B cell (primary cell): ENCODE data around the gene EFNA2. TPM values are rescaled to one million over a fixed set of nuclear protein-coding genes. Genes with fewer than 3 reads are reported as not detected.

Experiments used
- ATAC-seq: fragments of 200-7000 bp; cut with Tn5 transposase; one replicate; pipeline ENCODE4 v1.10.0; 2021; ENCODE audit warnings: low read depth, mild to moderate bottlenecking, moderate number of reproducible peaks, moderate library complexity
- CTCF ChIA-PET: fragments of 350-600 bp; sonication (Branson Sonifier 250); formaldehyde crosslinking; loops from one replicate; lab custom pipeline; 2021; ENCODE audit warnings: antibody characterized with exemption, inconsistent platforms; lab: Charles Lee
- POLR2A ChIA-PET: fragments of 350-600 bp; sonication (Branson Sonifier 250); formaldehyde crosslinking; loops from one replicate; lab custom pipeline; 2021; ENCODE audit warnings: antibody characterized with exemption; lab: Charles Lee
- DNase-seq: peaks from one replicate; pipeline ENCODE4 v3.0.0; 2013
- H2AFZ ChIP-seq: 2 replicates; pipeline ENCODE4 v1.6.1; 2012; ENCODE audit warnings: mild to moderate bottlenecking, low read depth, low read length; ENCODE audit not compliant: insufficient read depth, poor library complexity, severe bottlenecking
- H3K27ac ChIP-seq, 2 donors: 1 replicate in 1 of 2; 2 replicates in 1 of 2; pipeline ENCODE4 v1.5.1; 2012 to 2013; ENCODE audit warnings: low read length in 2 of 2, mild to moderate bottlenecking in 2 of 2, moderate library complexity in 1 of 2
- H3K27me3 ChIP-seq, 4 experiments: fragments of 200-600 bp in 1 of 4; sonication (generic) in 1 of 4; replicated peaks in 1 of 4; 1 replicate in 2 of 4; 2 replicates in 2 of 4; pipeline versions ENCODE4 v1.6.1 to v1.7.0; 2013 to 2016; ENCODE audit warnings: low read length in 3 of 4, mild to moderate bottlenecking in 2 of 4, mixed read lengths in 1 of 4, moderate library complexity in 1 of 4; ENCODE audit not compliant: insufficient read depth in 4 of 4, control insufficient read depth in 3 of 4; ENCODE audit errors: control extremely low read depth in 1 of 4
- H3K36me3 ChIP-seq, 2 experiments: replicated peaks in 1 of 2; 1 replicate in 1 of 2; 2 replicates in 1 of 2; pipeline versions ENCODE4 v1.6.1 to v1.7.1; 2013; ENCODE audit warnings: low read length in 1 of 2; ENCODE audit not compliant: insufficient read depth in 2 of 2, control insufficient read depth in 1 of 2; ENCODE audit errors: control extremely low read depth in 1 of 2, extremely low read depth in 1 of 2
- H3K4me1 ChIP-seq, 2 donors: fragments of 200-600 bp in 1 of 2; sonication (generic) in 1 of 2; 1 replicate in 1 of 2; 2 replicates in 1 of 2; pipeline versions ENCODE4 v1.5.1 to v1.6.1; 2013 to 2017; ENCODE audit warnings: low read length in 2 of 2; ENCODE audit not compliant: control insufficient read depth in 2 of 2, insufficient read depth in 2 of 2
- H3K4me2 ChIP-seq: replicated peaks from 2 replicates; pipeline ENCODE3; 2012; ENCODE audit warnings: mild to moderate bottlenecking, low read depth, low read length; ENCODE audit not compliant: poor library complexity, severe bottlenecking
- H3K4me3 ChIP-seq, 5 experiments: fragments of 200-600 bp in 1 of 5; sonication (generic) in 1 of 5; 1 replicate in 3 of 5; 2 replicates in 2 of 5; pipeline versions ENCODE4 v1.5.1 to v1.7.0; 2011 to 2016; ENCODE audit warnings: low read length in 4 of 5, mild to moderate bottlenecking in 4 of 5, low read depth in 2 of 5, control low read depth in 1 of 5, moderate library complexity in 1 of 5; ENCODE audit not compliant: insufficient read depth in 1 of 5; ENCODE audit errors: control extremely low read depth in 1 of 5, extremely low read depth in 1 of 5
- H3K79me2 ChIP-seq: fragments of 200-600 bp; sonication (generic); one replicate; pipeline ENCODE4 v1.6.0; 2016; ENCODE audit warnings: low read length; ENCODE audit not compliant: control insufficient read depth, insufficient read depth
- H3K9ac ChIP-seq: fragments of 200-600 bp; sonication (generic); 2 replicates; pipeline ENCODE4 v1.6.1; 2017; ENCODE audit warnings: mild to moderate bottlenecking, low read length, moderate library complexity
- H3K9me3 ChIP-seq, 3 donors: one replicate each; pipeline versions ENCODE4 v1.6.1 to v1.7.1; 2013; ENCODE audit warnings: low read length in 2 of 3; ENCODE audit not compliant: control insufficient read depth in 2 of 3, insufficient read depth in 1 of 3; ENCODE audit errors: control extremely low read depth in 1 of 3
- H4K20me1 ChIP-seq: 2 replicates; pipeline ENCODE4 v1.6.0; 2012; ENCODE audit warnings: mild to moderate bottlenecking, low read length; ENCODE audit not compliant: insufficient read depth, control insufficient read depth, poor library complexity, severe bottlenecking
- H3K27ac Mint-ChIP-seq: one replicate; pipeline ENCODE4 v1.8.0; 2021; ENCODE audit warnings: mixed read lengths
- H3K27me3 Mint-ChIP-seq: one replicate; pipeline ENCODE4 v1.8.0; 2021; ENCODE audit warnings: mixed read lengths
- H3K4me1 Mint-ChIP-seq: one replicate; pipeline ENCODE4 v1.8.0; 2021; ENCODE audit warnings: mixed read lengths
- H3K4me3 Mint-ChIP-seq: one replicate; pipeline ENCODE4 v1.8.0; 2021; ENCODE audit warnings: mixed read lengths
- H3K9me3 Mint-ChIP-seq: one replicate; pipeline ENCODE4 v1.8.0; 2022; ENCODE audit warnings: mixed read lengths; ENCODE audit not compliant: insufficient read depth
- EZH2 ChIP-seq: IDR thresholded peaks from 2 replicates; pipeline ENCODE4 v1.6.1; 2012; ENCODE audit warnings: borderline replicate concordance, low read depth, mild to moderate bottlenecking, moderate library complexity, low read length; ENCODE audit not compliant: insufficient read depth, poor library complexity, severe bottlenecking
- WGBS: methylation state at CpG from one replicate; pipeline ENCODE4 v1.1.5; 2013; ENCODE audit warnings: missing lambda C conversion rate; ENCODE audit not compliant: insufficient coverage; 5-methylcytosine and 5-hydroxymethylcytosine counted together
- intact Hi-C: fragments of 100-400 bp; cut with micrococcal nuclease; formaldehyde crosslinking; loops from one replicate; pipeline ENCODE4 v1.10.0; 2022
- polyA plus RNA-seq: library from polyadenylated mRNA; depleted of rRNA; stranded (reverse); fragments of >200 nt; gene quantifications from 2 replicates; pipeline ENCODE4 v1.2.3, GENCODE V29; 2012
- total RNA-seq, 2 donors: library from RNA; stranded (reverse); fragments of 120-200 nt in 1 of 2; gene quantifications; 1 replicate in 1 of 2; 2 replicates in 1 of 2; pipeline versions ENCODE4 v1.2.3 to v1.2.4, GENCODE V29; 2013 to 2022
- TF ChIP-seq, protein P1 (sequence below): fragments of 200-600 bp; IDR thresholded peaks from one replicate; pipeline ENCODE4 v1.8.0; 2022; ENCODE audit warnings: antibody characterized with exemption, mild to moderate bottlenecking

The EFNA2 gene
- total and polyA plus RNA-seq, 2 donors (not counting 1 experiment from before 2014, with no cell fraction given): not detected

DNA sequence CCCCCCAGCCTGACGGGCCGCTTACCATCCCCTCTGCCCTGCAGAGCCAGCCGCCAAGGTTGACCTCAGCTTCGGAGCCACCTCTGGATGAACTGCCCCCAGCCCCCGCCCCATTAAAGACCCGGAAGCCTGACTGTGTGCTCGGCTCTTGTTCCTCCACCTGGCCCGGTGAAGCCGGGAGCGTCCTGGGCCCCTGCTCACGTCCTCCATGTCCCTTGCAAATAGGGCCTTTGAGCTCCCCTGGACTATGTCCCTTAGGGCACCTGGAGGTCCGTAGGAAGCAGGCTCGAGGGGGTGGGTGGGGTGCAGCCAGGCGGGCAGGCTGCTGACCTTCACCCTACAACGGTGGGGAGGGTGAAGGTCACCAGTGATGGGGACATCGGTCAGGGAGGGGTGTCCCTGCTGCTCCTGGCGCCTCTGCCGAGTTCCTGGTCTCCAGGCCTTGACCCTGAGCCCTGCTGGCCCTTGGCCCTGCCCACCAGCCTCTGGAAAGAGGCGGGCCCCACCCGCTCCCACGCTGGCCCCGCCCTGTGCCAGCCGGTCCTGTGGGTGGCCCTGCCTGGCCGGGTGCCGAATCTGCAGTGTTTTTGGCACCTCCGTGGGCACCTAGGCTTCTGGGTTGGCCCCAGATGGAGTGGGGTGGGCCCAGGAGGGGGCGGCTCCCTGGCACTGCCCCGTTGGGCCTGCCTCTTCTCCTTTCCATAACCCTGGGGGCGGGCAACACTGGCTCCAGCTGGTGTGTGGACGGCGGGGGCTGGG is 40.8 kb upstream of the EFNA2 start:
- peak overlapping the region; percentile 56 for H3K9ac ChIP-seq
- H3K4me1 Mint-ChIP-seq: peaks cover 28% of the 10 kb centered on the region
- no peaks in the 10 kb centered on the region for H3K9me3 ChIP-seq
- no peak for ATAC-seq
- H3K27me3 Mint-ChIP-seq: no peaks in the 10 kb centered on the region
- peaks cover 36 to 58% of the 10 kb centered on the region in 2 donors for H3K4me1 ChIP-seq
- H3K79me2 ChIP-seq: peaks cover 25% of the 10 kb centered on the region
- no peak for DNase-seq
- peaks cover 19% of the 10 kb centered on the region for H4K20me1 ChIP-seq
- no peaks in the 10 kb centered on the region for H3K27me3 ChIP-seq
- peaks cover 0 to 4% of the 10 kb centered on the region in 2 experiments for H3K36me3 ChIP-seq
- peak overlapping the region in 4 of 5 experiments; percentile 10 to 52 (median 30) for H3K4me3 ChIP-seq
- TF ChIP-seq EZH2: no peak
- TF ChIP-seq, protein P1, sequence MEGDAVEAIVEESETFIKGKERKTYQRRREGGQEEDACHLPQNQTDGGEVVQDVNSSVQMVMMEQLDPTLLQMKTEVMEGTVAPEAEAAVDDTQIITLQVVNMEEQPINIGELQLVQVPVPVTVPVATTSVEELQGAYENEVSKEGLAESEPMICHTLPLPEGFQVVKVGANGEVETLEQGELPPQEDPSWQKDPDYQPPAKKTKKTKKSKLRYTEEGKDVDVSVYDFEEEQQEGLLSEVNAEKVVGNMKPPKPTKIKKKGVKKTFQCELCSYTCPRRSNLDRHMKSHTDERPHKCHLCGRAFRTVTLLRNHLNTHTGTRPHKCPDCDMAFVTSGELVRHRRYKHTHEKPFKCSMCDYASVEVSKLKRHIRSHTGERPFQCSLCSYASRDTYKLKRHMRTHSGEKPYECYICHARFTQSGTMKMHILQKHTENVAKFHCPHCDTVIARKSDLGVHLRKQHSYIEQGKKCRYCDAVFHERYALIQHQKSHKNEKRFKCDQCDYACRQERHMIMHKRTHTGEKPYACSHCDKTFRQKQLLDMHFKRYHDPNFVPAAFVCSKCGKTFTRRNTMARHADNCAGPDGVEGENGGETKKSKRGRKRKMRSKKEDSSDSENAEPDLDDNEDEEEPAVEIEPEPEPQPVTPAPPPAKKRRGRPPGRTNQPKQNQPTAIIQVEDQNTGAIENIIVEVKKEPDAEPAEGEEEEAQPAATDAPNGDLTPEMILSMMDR: no peak
- CTCF ChIA-PET: interaction anchor here (0.5 to 8.0 kb wide), 43 partner anchors 9 to 381 kb away, joined by 3 to 658 read pairs (median 4); partner anchors contain the start of genes ABCA7, CIRBP, FAM174C and MED16
- no peaks in the 10 kb centered on the region for H3K9me3 Mint-ChIP-seq
- H3K4me2 ChIP-seq: peak overlapping the region; percentile 90
- H2AFZ ChIP-seq: peak overlapping the region; percentile 59
- WGBS: 37% methylated on average over 26 of the region's 31 CpGs
- POLR2A ChIA-PET: interaction anchor here (0.6 to 7.8 kb wide), 12 partner anchors 8 to 298 kb away, joined by 3 to 402 read pairs (median 8); partner anchors contain the start of genes ARHGAP45, CIRBP, CNN2 and FAM174C
- intact Hi-C loops: loop anchor here (1.0 to 10.0 kb wide), 8 partner anchors 21 to 1940 kb away; partner anchors contain the start of genes CNN2, GPX4, NCLN and NDUFS7
- H3K27ac ChIP-seq: peak overlapping the region; percentile 48 to 53
- peak overlapping the region; percentile 95 for H3K27ac Mint-ChIP-seq
- peak overlapping the region; percentile 84 for H3K4me3 Mint-ChIP-seq
